OCI-LY7 (cell line): ENCODE data around the gene DKK3. TPM values are rescaled to one million over a fixed set of nuclear protein-coding genes. Genes with fewer than 3 reads are reported as not detected.

Experiments
- BruUV-seq: library from RNA; stranded (reverse); fragments of 400-500 nt; replicated peaks from 2 replicates; lab custom pipeline; 2021; lab: Mats Ljungman, UMichigan
- CTCF ChIA-PET: fragments of 300-600 bp; sonication (Branson Sonifier 250); formaldehyde crosslinking; loops from one replicate; lab custom pipeline; 2022; ENCODE audit warnings: antibody characterized with exemption; ENCODE audit not compliant: unreplicated experiment; lab: Charles Lee
- POLR2A ChIA-PET: fragments of 300-600 bp; sonication (Branson Sonifier 250); formaldehyde crosslinking; loops from one replicate; lab custom pipeline; 2022; ENCODE audit warnings: antibody characterized with exemption; lab: Charles Lee
- DNase-seq: peaks from one replicate; pipeline ENCODE4 v3.0.0-alpha.2; 2015; ENCODE audit warnings: low spot score
- H2AFZ ChIP-seq: fragments of 200-600 bp; sonication (generic), shearing (Covaris generic); 2 replicates; pipeline ENCODE4 v1.6.1; 2014; ENCODE audit warnings: mild to moderate bottlenecking, antibody characterized with exemption, low read length, moderate library complexity
- H3K27ac ChIP-seq: fragments of 200-600 bp; sonication (generic); 2 replicates; pipeline ENCODE4 v1.5.1; 2014; ENCODE audit warnings: mixed run types, low read depth, mild to moderate bottlenecking, moderate library complexity, low read length, inconsistent platforms; ENCODE audit not compliant: poor library complexity, severe bottlenecking
- H3K36me3 ChIP-seq: fragments of 200-600 bp; sonication (generic); 2 replicates; pipeline ENCODE4 v1.6.1; 2014; ENCODE audit warnings: mild to moderate bottlenecking, antibody characterized with exemption, low read length, moderate library complexity, mixed read lengths; ENCODE audit not compliant: insufficient read depth
- H3K4me1 ChIP-seq: fragments of 200-600 bp; sonication (generic); 2 replicates; pipeline ENCODE4 v1.5.1; 2014; ENCODE audit warnings: mild to moderate bottlenecking, low read length; ENCODE audit not compliant: insufficient read depth, poor library complexity, severe bottlenecking
- H3K4me2 ChIP-seq: fragments of 200-600 bp; sonication (generic); 2 replicates; pipeline ENCODE4 v1.6.1; 2014; ENCODE audit warnings: mild to moderate bottlenecking, low read length
- H3K4me3 ChIP-seq: fragments of 200-600 bp; sonication (generic); 2 replicates; pipeline ENCODE4 v1.5.1; 2014; ENCODE audit warnings: mild to moderate bottlenecking, low read depth, low read length; ENCODE audit not compliant: poor library complexity, severe bottlenecking
- H3K79me2 ChIP-seq: fragments of 200-600 bp; sonication (generic); 2 replicates; pipeline ENCODE4 v1.6.1; 2016; ENCODE audit warnings: low read depth, mild to moderate bottlenecking, low read length, moderate library complexity, mixed read lengths; ENCODE audit not compliant: insufficient read depth
- H3K9me2 ChIP-seq: fragments of 200-600 bp; sonication (generic); 2 replicates; pipeline ENCODE4 v1.6.1; 2016; ENCODE audit warnings: mild to moderate bottlenecking, low read length, mixed read lengths; ENCODE audit not compliant: insufficient read depth
- H3K9me3 ChIP-seq: fragments of 200-600 bp; sonication (generic); 2 replicates; pipeline ENCODE4 v1.6.1; 2014; ENCODE audit warnings: mild to moderate bottlenecking, mixed run types, low read length, mixed read lengths
- H4K20me1 ChIP-seq: fragments of 200-600 bp; sonication (generic); 2 replicates; pipeline ENCODE4 v1.6.1; 2014; ENCODE audit warnings: mild to moderate bottlenecking, antibody characterized with exemption, low read length, moderate library complexity, mixed read lengths; ENCODE audit not compliant: insufficient read depth
- CTCF ChIP-seq: fragments of 200-600 bp; sonication (generic); conservative IDR thresholded peaks from 2 replicates; pipeline ENCODE4 v1.5.1; 2014; ENCODE audit warnings: mild to moderate bottlenecking, antibody characterized with exemption, low read length, moderate library complexity, mixed read lengths
- EZH2phosphoT487 ChIP-seq: fragments of 200-600 bp; sonication (generic); IDR thresholded peaks from 2 replicates; pipeline ENCODE4 v1.6.1; 2018; ENCODE audit warnings: low read depth, borderline replicate concordance, mild to moderate bottlenecking, mixed run types, antibody characterized with exemption, low read length, moderate library complexity, mixed read lengths
- intact Hi-C: fragments of 100-400 bp; cut with micrococcal nuclease; formaldehyde crosslinking; loops from one replicate; pipeline ENCODE4 v1.10.0; 2022; ENCODE audit not compliant: unreplicated experiment
- total RNA-seq, 2 experiments: library from RNA; depleted of rRNA in 1 of 2; stranded (reverse); fragments of >200 nt in 1 of 2; shearing (Covaris generic) in 1 of 2; gene quantifications; 2 replicates each; pipeline ENCODE4 v1.2.3, GENCODE V29; 2014 to 2022

Gene DKK3
- total RNA-seq, 2 experiments from 2014 or later: not detected

DNA sequence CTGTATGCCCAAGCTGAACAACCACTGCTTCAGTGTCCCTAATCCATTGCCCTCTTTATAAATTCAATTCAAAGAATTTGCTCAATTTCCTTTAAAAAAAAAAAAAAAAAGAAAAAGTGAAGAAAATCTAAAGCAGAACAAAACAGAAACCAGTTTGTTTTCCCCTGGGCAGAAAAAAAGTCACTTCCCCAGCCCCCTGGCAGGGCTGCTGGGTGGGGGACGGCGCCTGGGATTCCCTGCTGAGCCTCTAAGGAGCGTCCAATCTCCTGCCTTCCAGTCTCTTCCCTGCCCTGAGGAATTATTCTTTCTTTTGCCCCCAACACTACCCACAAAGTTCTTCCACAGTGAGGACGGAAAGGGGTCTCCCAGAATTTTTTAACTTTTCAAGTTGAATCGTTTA lies 23.9 kb downstream of the DKK3 start:
- CTCF ChIA-PET: no interaction called here
- Histone ChIP-seq H4K20me1 (no peaks in the 10 kb centered on the region), H3K9me3 (no peaks in the 10 kb centered on the region), H3K79me2 (no peaks in the 10 kb centered on the region), H3K4me1 (no peaks in the 10 kb centered on the region), H3K4me2 (no peak overlapping the region), H3K27ac (no peak overlapping the region), H3K9me2 (no peaks in the 10 kb centered on the region), H3K36me3 (no peaks in the 10 kb centered on the region), H3K4me3 (no peak overlapping the region), H2AFZ (no peak overlapping the region)
- TF ChIP-seq CTCF: no peak
- no peak for TF ChIP-seq EZH2phosphoT487
- no peak for DNase-seq
- POLR2A ChIA-PET: no interaction called here
- intact Hi-C loops: no loop called here
- BruUV-seq: no TSS peak

DNA sequence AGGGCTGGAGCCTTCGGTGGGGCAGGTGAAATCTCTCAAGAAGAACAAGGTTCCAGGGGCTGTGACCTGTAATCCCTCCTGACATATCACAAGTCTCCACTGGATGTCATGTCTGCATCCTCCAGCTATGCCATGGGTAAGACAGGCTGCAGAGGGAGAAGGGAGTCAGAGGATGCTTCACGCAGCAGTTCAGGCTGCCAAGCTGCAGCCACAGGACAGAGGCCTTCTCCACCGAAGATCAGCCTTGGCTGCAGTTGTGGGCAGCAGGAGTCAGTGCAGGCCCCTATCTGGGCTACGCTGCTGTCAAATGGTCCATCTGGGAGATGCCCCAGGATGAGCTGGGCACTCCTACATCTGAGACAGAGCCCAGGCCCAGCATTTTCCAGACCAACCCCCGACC lies 25.0 kb downstream of the DKK3 start:
- no peaks in the 10 kb centered on the region for H3K4me1 ChIP-seq
- H3K4me2 ChIP-seq: no peak overlapping the region
- H3K27ac ChIP-seq: no peak overlapping the region
- no peak for TF ChIP-seq EZH2phosphoT487
- no peak for TF ChIP-seq CTCF
- no TSS peak for BruUV-seq
- ChIA-PET POLR2A (interaction anchor here (0.6 kb wide), 1 partner anchor 440 kb away, joined by 3 read pairs; no protein-coding TSS in a partner anchor), CTCF (no interaction called here)
- H3K4me3 ChIP-seq: no peak overlapping the region
- H4K20me1 ChIP-seq: no peaks in the 10 kb centered on the region
- H3K79me2 ChIP-seq: no peaks in the 10 kb centered on the region
- no peak for DNase-seq
- H3K36me3 ChIP-seq: no peaks in the 10 kb centered on the region
- no peak overlapping the region for H2AFZ ChIP-seq
- no peaks in the 10 kb centered on the region for H3K9me3 ChIP-seq
- H3K9me2 ChIP-seq: no peaks in the 10 kb centered on the region
- intact Hi-C loops: no loop called here

- intact Hi-C loops: no loop called here
- no TSS peak for BruUV-seq
- no peak overlapping the region for H2AFZ ChIP-seq
- no peaks in the 10 kb centered on the region for H3K9me3 ChIP-seq
- H3K4me1 ChIP-seq: no peaks in the 10 kb centered on the region
- no peaks in the 10 kb centered on the region for H4K20me1 ChIP-seq
- no peak for DNase-seq
- no peak overlapping the region for H3K4me2 ChIP-seq
- TF ChIP-seq CTCF (no peak), EZH2phosphoT487 (no peak)
- ChIA-PET CTCF (no interaction called here), POLR2A (interaction anchor here (0.6 kb wide), 1 partner anchor 440 kb away, joined by 3 read pairs; no protein-coding TSS in a partner anchor)
- no peak overlapping the region for H3K4me3 ChIP-seq
- H3K9me2 ChIP-seq: no peaks in the 10 kb centered on the region
- no peak overlapping the region for H3K27ac ChIP-seq
- H3K79me2 ChIP-seq: no peaks in the 10 kb centered on the region
- no peaks in the 10 kb centered on the region for H3K36me3 ChIP-seq
Measured at GRCh38 chr11:11982975-11983374, 25.5 kb downstream of the DKK3 start.
